DMS114 treated with DMSO at 0.1 percent for 48 hours (cell line): ENCODE data around the gene BLOC1S1.
"Not testable (repeated sequence)": the region's sequence is repeated elsewhere in the genome, so short reads cannot be mapped to it uniquely, and the experiment has no call there.

Source experiments
- DNase-seq: peaks from one replicate; lab custom pipeline; 2025; ENCODE audit not compliant: unreplicated experiment; lab: John Stamatoyannopoulos, UW

Gene BLOC1S1

DNA sequence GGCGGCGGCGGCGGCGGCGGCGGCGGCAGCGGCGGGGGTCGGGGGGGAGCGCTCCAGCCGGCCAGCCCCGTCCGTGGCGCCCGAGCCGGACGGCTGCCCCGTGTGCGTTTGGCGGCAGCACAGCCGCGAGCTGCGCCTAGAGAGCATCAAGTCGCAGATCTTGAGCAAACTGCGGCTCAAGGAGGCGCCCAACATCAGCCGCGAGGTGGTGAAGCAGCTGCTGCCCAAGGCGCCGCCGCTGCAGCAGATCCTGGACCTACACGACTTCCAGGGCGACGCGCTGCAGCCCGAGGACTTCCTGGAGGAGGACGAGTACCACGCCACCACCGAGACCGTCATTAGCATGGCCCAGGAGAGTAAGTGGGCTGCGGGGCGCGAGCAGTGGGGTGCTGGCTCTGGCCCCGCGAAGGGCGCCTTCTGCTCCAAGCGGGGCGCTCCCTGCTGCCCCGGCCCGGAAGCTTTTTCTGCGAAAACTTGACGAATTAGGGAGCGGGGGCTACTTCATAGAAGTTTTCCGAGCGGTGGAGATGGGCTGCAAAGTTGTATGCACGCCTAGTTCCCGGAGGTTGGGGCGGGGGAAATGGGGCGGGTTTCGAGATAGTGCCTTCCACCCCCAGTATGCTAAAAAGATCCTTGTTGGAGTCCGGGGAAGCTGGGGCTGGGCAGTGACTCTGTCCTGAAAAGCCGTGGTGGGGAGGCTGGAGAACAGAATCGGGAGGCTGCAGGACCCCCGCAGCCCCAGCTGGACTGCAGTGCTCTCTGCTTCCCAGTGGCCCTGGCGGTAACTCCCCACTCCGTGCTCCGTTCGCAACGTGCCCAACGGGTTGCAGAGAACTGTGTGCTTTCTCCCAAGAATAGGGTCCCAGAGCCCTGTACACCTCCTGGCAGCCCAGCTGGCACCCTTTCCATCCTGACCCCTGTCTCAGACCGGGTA, 27.8 kb downstream of the BLOC1S1 start:
- DNase-seq = peak; percentile 14

DNA sequence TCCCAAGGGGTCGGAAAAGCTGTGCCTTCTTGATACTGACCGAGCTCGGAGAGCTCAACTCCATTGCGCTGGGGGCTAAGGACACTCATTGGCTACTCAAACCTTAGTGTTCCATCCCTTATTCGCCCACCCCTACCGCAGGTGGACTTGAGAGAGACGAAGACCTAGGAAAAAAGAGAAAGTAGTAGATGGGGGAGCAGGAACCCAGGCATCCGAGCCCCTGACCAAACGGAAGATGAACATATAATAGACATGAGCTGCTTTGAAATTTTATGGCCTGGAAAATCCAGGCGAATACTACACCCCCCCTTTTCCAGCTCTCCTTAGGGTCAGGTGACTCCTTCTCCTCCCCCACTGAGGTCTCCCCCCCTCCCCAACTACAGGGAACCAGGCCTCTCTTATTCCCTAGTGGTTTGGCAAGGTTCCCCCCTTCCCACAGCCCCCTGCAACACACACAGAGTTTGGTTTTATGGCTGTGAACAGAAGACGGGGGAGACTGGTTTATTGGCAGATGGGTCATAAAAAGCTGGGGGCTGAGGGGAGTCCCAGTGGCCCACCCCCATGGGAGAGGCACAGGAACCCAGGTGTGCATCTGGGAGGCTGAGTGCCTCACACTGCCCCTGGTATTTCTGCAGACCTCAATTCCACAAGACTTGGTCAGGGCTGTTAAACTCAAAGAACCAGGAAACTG, 28.6 kb downstream of the BLOC1S1 start:
- DNase-seq = no peak

DNA sequence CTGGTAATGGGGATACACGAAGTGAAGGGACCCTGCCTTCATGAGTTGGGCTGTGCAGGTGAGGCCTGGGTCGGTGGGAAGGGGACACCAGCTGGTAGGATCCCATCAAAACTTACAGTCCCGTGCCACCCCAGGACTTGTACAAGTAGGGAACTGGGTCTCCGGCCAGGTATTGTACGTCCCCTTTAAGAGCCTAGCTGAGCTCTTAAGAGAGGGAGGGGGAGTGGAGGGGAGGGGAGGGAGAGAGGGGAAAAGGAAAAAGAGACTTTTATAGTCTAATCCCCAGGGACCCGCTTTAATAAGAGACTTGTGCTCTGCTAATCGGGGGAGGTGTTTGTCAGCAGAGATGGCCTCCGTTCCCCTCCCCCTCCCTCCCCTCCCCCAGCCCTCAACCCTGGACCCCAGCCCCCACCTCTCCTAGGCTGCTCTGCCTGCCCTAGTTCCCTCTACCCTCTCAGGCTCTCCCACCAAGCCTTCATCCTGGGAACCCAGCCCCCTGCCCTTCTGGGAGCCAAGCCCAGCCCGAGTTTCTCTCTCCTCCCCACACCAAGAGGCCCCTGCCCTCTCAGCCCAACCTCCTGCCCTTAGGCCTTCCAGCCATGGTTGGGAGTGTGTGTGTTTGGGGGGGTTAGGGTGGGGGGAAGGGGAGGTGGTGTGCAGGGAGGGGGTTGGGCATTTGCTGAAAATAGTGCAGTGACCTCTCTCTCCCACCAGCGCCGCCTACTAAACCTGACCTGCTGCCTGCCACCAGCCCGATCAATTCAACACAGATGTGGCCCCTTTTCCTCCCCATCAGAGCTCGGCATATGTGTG, 29.7 kb downstream of the BLOC1S1 start:
- DNase-seq = no peak

DNA sequence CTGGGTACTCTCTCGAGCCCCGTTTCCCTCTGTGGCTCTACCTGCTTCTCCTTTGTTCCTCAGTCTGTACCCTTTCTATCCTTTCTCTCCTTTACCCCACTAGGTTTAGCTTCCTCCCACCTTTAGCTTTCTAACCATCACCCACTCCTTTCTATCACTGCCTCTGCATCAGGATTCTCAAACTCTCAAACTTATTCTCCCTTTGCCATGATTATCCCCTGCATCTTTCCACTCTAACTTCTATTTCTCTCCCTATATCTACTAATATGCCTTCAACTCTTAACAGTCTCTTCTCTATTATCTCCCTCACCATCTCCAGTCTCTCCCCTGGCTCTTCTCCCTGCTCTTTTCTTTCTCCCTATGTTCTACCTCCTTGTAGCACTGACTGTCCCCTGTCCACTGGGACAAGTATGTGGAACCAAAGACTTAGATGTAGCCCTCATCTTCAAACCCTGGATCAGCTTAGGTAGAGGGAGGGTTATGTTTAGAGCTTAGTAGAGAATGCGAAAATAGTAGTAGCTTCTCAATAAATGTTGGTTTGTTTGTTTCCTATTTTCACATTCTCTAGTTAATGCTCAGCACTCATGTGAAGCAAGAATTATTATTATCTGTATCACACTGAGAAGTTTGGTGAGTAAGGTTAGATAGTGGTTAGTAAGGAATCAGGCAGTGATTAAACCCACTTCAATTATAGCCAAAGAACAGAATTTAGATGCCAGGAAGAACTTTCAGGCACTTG, 30.5 kb downstream of the BLOC1S1 start:
- no peak for DNase-seq

DNA sequence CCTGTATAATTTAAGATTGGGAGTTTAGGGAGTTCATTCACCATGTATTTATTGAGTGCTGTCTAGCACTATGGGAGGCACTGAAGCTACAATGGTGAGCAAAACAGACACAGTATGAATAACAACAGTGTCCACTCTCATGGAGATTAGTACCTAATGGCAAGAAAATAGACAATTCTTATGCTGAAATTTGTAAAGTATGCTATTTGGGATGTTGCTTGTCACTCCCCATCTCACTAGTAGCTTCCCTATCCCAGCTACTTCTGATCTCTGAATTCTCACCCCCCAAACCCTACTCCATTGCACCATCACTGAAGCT, 31.0 kb downstream of the BLOC1S1 start:
- no peak for DNase-seq

DNA sequence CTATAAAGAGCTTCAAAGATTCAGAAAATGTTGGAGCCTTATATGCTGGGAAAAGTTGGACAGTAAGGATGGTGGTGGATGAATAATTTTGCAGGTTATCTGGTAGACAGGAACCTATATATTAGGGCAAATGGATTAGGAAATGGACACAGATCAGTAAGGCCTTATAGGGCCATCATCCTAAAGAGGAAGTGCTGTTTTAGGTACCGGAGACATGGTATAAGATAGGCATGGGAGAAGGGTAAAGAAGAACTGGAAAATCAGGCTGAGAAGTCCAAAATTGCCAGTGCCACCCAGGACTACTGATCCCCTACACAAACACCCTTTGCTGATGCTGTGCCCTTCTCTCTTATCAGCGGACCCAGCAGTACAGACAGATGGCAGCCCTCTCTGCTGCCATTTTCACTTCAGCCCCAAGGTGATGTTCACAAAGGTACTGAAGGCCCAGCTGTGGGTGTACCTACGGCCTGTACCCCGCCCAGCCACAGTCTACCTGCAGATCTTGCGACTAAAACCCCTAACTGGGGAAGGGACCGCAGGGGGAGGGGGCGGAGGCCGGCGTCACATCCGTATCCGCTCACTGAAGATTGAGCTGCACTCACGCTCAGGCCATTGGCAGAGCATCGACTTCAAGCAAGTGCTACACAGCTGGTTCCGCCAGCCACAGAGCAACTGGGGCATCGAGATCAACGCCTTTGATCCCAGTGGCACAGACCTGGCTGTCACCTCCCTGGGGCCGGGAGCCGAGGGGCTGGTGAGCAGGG, 32.6 kb downstream of the BLOC1S1 start:
- DNase-seq = no peak

DNA sequence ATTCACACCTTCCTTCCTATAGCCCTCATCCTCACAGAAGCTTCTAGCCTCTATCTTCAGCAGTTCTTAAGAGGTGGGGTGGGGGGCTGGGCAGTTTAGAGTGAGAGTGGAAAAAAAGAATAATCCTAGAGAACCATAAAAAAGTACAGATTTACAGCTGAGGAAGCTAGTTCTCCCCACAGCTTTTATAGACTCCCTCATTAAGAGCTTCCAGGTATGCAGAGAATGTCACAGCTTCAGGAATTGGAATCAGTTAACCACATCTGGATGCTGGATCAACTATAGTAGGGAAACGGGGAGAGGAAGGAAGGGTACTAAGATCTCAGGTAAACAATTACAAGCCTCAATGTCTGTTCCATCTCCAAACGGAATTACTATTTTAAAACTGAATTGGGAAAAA, 39.4 kb downstream of the BLOC1S1 start:
- no peak for DNase-seq

DNA sequence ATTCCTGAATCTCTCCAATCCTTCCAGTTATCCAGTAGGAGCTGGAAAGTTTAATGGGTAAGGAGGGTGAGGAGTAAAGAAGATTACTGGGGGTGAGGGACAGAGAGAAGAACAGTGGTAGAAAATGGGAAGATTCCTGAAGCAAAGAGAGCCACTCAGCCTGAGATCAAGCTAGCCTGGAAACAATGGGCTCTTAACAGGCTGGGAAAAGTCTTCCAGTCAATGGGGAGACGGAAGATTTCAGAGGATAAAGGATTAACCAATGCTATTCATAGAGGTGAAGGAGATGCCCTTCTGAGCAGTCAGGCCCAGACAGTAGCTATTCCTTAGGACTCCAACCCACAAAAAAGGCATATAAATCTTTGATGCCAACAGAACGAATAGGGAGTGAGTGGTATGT, 41.9 kb downstream of the BLOC1S1 start:
- DNase-seq = no peak

DNA sequence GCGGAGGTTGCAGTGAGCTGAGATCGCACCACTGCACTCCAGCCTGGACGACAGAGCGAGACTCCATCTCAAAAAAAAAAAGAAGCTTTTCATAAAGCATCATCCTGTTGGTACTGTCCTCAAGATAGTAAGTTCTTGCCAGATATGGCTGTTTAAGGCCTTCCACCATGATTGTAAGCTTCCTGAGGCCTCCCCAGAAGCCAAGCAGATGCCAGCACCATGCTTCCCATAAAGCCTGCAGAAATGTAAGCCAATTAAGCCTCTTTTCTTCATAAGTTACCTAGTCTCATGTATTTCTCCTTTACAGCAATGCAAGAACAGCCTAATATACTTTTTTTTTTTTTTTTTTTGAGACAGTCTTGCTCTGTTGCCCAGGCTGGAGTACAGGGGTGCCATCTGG, 42.7 kb downstream of the BLOC1S1 start:
- not testable (repeated sequence) for DNase-seq

DNA sequence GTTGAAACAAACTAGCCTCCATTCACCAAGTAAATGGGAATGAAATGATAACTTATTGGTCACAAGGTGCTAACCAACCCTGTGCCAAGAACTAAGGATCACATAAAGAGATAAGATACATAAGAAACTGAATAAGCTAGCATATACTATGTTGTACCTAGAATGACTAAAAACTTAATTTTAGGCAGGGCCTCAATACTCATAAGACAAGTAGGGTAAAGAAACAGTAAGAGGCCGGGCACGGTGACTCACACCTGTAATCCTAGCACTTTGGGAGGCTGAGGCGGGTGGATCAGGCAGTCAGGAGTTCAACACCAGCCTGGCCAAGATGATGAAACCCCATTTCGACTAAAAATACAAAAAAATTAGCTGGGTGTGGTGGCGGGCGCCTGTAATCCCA, 44.8 kb downstream of the BLOC1S1 start:
- no peak for DNase-seq

DNA sequence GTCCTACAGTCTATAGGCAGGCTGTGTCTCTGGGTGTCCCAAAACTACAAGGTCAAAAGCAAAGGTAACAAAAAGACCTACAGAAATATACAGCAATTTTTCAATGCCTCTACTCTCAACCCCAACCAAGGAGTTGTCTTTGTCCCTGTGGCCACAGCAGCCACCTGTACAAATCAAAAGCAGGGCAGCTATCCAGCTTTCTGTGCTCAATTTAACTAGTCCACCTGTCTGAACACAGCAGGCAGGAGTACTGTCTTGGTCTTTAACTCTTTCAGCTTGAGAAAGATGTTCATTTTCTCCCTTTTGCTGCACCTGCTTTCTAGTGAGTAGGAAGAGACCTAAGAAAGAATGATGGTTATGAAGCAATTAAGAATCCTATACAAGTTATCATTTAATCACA, 46.8 kb downstream of the BLOC1S1 start:
- no peak for DNase-seq

DNA sequence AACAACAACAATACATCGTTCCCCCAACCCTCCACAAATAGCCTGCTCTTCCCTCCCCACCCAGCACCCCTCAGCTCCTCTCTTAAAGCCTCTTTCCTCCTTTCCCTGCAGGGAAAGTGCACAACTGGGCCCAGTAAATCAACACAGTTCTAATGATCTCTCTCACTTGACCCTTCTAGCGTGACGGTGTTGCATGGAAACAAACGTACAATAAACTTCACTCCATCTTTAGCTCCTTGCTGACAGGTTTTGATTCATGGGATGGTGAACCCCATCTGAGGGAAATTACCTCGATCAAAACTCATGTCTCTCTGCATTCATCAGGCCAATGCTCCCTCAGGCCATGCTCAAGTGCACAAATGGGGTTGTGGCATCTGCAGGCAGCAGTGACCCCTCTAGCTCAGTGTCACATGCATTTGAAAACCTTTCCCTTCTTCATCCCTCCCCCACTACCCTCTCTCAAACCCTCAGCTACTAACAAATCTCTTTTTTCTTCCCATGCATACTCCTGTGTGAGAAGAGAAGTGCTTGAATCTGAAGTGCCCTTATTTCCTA, 50.0 kb downstream of the BLOC1S1 start:
- no peak for DNase-seq

DNA sequence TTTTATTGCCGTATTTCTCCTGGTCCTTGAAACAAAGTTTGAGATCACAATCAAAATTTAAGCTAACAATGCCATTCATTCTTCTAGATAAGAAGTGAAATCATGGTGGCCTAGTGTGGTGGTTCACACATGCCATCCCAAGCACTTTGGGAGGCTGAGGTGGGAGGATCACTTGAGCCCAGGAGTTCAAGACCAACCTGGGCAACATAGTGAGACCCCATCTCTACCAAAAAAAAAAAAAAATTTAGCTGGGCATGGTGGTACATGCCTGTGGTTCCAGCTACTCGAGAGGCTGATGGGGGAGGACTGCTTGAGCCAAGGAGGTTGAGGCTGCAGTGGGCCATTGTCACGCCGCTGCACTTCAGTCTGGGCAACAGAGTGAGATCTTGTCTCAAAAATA, 51.3 kb downstream of the BLOC1S1 start:
- no peak for DNase-seq
